HTERT RPE-1 (cell line): ENCODE results near the gene NHEJ1.

Source experiments
- in situ Hi-C: fragments of 300-500 bp; cut with MboI; formaldehyde crosslinking; loops from 4 replicates; pipeline ENCODE4 v1.14.3; 2020; ENCODE audit warnings: low sequenced_read_pairs

The NHEJ1 gene

DNA sequence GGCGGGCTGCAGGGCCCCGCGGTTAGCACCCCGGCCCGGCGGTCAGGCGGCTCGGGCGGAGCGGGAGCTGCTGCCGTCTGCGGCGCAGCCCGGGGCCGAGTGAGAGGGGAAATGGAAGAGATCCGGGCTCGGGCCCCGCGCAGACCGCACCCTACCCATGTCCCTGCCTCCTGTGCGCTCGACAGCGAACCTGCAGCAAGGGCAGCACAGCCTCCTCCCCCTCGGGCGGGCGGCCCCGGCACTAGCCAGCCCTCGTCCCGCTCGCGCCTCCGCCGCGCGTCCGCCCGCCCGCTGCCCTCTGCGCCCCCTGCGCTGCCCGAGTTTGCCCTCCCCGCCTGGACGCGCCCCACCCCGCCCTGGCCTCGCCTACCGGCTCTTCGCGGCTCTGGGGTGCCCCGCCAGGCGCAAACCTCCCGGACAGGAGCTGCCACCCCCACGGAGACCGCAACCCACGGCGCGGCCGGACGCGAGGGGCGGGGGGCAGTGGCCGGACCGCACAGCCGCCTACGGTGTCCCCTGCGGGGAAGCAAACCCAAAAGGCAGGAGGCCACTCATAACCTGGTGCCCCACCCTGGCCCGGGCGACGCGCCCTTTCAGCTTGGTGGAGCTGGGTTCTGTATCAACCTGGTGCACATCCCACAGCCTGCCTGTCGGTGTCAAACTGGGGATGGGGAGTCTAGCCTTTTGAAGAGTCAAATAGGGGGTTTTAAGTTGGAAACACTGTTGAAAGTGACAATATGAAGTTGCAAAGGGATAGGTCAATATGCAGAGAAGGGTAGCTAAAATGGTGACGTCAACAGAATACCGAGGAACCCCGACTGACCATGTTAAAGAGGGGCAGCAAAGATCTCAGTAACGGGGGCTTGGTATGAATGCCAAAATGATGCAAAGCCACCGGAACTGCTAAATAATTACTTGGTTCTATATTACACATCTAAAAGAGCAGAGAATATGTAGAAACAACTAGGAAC is 99.5 kb downstream of the NHEJ1 start, which contains the start of gene IHH:
Gene IHH, minus strand, starts transcription at position 101 of the 971 bp plus-strand sequence. CDS start 454 bp downstream, outside the sequence.
- in situ Hi-C loops: no loop called here

DNA sequence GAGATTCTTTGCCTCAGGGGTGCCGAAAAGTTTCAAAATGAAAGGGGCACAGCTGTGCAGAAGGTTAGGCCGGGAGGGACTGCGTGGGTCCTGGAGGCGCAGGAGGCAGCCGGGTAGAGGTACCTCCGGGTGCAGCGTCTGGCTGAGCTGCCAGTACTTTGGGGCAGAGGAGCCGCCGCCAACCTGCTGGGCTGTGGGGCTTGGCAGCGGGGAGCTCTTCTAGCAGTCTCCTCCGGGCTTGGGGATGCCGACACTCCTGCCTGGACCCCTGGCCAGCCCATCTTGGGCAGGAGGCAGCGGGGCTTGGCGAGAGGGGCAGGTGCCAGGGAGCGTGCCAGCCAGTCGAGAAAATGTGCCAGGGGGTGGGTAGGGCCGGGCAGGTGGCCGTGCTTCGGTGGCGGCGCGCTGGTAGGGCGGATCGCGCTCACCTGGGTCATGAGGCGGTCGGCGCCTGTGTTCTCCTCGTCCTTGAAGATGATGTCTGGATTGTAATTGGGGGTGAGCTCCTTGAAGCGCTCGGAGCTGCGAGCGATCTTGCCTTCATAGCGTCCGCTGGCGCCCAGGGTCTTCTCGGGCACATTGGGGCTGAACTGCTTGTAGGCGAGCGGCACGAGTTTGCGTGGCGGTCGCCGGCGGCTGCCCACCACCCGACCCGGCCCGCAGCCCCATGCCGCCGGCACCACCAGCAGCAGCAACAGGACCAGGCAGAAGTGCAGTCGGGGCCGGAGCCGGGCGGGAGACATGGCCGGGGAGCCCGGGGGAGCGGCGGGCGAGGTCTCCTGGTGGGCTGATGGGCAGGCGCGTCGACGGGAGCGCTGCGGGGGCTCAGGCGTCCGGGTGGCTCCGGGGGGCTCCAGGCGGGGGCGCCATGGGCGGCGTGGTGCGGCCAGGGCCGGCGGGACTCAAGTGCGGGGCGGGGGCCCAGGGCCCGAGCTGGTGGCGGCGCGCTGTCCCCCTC is 100.6 kb downstream of the NHEJ1 start:
- in situ Hi-C loops: no loop called here

DNA sequence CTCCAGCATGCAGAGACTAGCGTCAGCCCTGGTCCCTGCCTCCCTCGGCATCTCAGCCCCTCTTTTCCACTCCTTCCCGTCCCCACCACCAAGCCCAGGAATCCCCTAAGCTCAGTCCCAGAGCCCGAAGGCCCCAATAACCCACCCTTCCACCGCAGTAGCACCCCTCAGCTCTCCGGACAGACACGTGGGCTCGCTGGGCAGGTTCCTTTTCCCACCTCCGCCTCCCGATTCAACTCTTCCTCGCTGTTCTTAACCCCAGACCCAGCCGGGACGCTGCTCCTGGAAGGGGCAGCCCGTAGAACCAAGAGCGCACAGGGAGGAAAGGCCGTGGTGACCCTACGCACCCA is 101.3 kb downstream of the NHEJ1 start:
- in situ Hi-C loops: no loop called here

DNA sequence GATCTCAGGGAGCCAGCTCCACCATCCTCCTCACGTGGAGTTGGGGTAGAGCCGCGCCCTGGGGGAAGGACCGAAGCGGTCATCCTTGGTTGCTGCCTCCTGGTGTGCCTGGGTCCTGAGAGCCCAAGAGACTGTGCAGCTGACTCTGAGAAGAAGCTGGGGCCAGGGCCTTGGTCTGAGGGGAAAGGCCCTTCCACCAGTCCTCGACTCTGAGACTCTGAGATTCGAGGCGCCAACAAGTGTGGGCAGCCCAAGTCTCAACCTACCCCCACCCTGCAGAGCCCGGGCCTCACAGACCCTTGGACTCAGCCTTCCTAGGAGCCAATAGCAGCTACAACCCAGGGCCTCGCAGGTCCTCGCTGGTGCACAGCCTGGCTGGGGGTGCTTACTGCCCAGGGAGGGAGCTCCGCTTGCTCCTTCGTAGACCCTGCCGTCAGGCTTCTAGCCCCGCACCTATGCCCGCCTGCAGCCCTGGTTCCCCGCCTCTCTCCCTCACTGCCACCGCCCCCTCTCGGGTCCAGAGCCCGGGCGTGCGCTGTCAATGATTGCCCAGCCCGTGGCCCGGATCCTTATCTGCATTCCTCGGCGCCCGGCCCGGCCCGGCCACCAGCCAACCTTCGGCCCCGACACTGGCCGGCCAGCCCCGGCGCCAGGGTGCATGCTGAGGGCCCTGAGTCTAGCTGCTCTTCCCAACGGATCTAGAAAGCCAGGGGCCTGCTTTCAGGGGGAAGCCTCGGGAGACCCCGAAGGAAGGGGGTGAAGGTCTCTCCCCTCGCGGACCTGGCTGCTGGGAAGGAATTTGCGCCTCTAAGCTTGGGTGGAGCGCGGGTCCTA is 101.9 kb downstream of the NHEJ1 start:
- in situ Hi-C loops: no loop called here

DNA sequence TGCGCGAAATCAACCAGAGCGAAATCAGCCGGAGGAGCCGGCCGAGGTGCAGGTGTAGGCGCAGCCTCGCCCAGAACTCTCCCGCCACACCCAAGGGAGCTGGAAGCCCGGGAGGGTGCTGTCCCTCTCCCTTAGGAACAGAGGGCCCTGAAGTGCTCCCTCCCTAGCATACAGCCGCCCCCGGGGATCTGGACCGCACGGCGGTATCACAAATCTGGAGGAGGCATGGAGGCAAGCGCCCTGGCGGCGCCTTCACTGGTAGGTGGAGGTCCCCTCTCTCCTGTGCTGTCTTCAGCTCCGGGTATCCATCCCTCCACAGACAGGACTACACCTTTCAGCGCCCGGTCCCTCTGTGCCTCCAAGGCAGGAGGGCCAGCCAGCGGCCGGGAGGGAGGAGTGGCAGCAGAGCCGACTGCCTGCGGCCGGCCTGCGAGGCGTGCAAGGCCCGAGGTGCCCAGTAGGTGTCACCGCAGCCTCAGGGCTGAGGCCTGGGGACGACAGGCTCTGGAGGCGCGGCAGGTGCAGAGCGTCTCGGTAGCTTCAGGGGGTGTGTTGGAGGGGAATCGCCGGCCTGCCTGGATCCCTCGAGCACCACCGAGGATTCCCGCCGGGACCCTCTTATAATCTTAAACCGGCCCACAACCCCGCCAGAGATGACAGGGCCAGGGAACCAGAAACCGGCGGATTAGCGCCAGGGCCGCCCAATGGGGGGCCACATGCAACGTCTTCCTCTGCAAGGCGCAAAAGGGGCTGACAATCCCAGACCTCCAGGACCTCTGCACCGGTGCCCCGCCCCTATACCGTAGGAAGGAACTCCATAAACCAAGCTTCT is 102.7 kb downstream of the NHEJ1 start:
- in situ Hi-C loops: no loop called here

DNA sequence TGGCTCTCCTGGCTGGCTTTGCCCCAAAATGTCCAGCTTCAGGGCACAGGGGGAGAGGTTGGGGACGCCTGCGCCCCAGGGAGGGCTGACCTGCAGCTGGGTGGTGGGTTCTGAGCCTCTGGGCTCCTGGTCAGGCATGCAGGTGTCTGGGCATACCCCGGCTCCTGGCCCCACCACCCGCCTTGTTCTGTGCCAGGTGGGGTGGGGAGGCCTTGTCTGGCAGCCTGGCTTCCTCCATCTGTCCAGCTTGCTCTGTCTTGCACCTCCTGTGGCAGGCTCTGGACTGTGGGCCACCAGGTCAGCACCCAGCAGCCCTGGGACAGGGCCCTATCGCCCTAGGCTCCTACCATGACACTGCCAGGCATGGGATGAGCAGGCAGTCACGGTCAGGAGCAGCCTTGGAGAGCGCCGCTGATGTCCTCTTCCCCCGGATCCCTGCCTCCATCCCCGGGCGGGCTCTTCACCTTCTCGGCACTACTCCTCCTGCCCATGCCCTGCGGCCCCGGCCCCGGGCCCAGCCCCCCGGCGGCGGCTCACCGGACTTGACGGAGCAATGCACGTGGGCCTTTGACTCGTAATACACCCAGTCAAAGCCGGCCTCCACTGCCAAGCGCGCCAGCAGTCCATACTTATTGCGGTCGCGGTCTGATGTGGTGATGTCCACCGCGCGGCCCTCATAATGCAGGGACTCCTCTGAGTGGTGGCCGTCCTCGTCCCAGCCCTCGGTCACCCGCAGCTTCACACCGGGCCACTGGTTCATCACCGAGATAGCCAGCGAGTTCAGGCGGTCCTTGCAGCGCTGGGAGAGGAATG is 103.5 kb downstream of the NHEJ1 start:
- in situ Hi-C loops: no loop called here

DNA sequence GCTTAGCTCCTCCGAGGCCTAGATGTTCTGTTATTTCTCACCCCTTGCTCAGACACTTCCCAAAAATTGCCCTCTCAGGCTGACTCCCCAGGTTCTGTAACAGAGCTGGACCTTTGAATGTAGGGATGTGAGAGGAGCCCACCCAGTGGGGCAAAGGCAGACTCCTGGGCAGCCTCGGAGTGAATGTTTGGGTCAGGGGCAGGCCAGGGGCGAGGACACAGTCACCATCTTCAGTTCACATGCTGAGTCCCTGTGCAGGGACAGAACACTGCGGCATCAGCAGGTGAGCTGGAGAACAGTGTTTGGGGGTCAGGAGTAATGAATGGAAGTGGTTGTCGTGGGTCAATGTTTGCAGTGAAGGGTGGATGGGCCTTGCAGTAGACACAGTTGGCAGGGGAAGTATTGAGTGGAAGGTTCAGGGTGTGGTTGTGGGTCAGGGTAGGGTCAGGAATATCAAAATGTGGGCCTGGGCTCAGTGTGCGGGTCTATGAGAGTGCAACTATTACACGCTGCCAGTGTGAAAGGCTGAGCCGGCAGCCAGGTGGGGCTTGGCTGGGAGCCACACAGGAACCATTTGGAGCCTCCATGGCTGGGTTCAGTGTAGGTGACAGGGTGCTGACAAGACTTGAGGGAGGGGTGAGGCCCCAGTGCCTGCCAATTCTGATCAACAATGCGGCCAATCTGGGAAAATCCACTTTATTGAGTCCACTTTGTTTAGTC is 104.3 kb downstream of the NHEJ1 start:
- in situ Hi-C loops: no loop called here

DNA sequence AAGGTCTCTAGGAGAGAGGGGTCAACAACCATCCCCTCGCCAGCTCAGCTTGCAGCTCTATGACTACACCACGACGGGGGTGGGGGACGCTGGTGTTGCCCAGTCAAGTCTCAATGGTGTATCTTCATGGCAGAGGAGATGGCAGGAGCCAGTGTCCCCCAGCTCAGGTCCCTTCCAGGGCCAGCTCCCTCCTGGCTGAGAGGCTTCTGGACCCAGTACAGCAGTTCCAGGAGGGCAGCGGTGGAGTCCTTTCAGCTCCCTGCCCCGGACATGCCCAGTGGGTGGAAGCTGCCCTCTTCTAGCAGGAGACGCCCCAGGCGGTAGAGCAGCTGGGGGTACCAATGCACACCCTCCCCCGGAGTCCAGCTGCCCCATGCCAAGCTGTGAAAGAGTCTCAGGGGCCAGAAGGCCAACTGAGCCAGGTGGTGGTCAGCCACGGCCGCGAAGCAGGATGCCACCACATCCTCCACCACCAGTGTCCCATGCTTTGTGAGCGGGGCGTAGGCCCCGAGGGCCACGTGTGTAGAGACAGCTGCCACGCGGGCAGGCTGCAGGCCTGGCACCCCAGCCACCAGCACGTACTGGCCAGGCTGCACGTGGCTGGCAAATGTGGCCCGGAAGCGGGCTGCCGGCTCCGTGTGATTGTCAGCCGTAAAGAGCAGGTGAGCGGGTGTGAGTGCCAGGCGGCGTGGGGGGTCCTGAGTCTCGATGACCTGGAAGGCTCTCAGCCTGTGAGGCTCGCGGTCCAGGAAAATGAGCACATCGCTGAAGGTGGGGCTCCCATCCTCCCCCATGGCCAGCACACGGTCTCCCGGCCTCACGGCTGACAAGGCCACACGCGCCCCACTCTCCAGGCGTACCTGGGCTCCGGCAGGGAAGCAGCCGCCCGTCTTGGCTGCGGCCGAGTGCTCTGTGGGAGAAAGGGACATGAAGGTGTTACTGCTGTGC is 105.4 kb downstream of the NHEJ1 start:
- in situ Hi-C loops: no loop called here

- in situ Hi-C loops: no loop called here
Measured at GRCh38 chr2:219049282-219049681, 111.3 kb downstream of the NHEJ1 start.

GRCh38 chr2:219045937-219046550 is 114.6 kb downstream of the NHEJ1 start:
- in situ Hi-C loops: no loop called here

- in situ Hi-C loops: no loop called here
Measured at GRCh38 chr2:219042750-219043149, 117.9 kb downstream of the NHEJ1 start.

- in situ Hi-C loops: no loop called here
Measured at GRCh38 chr2:219042157-219042556, 118.5 kb downstream of the NHEJ1 start.

DNA sequence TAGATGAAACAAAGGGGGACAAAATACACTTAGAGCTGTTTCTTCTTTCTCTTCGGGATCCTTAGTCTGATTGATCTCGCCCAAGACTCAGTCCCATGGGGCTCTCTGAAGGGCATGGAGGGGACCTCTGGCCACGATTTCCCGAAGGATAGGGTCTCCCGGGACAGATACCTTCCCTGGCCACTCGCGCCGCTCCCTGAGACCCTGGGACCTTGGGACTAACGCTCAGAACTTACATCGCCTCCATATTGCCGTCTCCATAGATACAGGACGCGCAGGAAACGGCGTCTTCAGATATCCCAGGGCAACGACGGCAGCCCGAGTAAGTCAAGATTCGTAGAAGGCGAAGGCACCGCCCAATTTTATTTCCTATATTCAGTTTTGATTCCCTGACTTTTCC is 119.4 kb downstream of the NHEJ1 start, which contains the start of gene CFAP65:
Gene CFAP65, minus strand, starts transcription at position 265 of the 400 bp plus-strand sequence. CDS start 2,468 bp downstream, outside the sequence.
- in situ Hi-C loops: no loop called here

DNA sequence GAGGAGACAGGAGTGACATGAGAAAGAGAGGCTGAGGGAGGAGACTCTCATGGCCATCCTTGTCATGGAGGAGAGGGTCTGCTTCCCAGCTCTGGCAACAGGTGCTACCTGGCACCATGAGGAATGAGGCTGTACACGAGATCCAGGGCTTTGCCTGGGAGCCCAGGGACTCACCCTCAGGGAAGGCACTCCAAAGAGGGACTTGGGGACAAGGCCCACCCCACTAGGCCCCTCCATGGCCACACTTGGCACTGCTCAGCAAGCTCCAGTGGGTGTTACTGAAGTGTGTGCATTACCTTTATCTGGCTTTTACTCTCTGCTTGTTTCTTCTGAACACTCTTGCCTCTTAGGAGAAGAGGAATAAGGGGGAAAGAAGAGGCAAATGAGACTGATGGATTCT is 122.0 kb downstream of the NHEJ1 start:
- in situ Hi-C loops: no loop called here

- in situ Hi-C loops: no loop called here
Measured at GRCh38 chr2:219037783-219038499, 122.7 kb downstream of the NHEJ1 start.

DNA sequence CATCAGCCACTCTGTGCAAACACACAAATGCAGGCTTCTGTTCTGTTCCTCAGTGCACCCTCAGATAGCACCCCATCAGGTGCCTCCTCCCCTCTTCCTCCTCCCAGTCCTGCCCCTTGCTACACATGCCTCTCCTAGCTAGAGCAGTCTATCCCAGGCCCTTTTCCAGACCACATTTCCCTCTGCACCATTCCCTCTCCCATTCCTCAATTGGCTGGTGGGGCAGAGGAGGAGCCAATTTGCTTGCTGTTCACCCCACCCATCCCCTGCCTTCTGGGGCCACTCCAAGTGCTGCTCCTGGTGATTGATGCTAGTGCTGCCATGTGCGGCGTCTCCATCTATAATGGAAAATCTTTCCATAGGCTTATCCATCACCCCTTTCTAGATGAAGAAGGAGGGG is 124.7 kb downstream of the NHEJ1 start:
- in situ Hi-C loops: no loop called here
